Measurements from ENCODE around the gene PROCA1. TPM values are rescaled to one million over a fixed set of nuclear protein-coding genes. Genes with fewer than 3 reads are reported as not detected.
"Not testable (repeated sequence)": the region's sequence is repeated elsewhere in the genome, so short reads cannot be mapped to it uniquely, and the experiment has no call there.

Gene PROCA1
- polyA plus RNA-seq, 3 donors, result 4.0 to 6.3 (median 5.2) TPM

DNA sequence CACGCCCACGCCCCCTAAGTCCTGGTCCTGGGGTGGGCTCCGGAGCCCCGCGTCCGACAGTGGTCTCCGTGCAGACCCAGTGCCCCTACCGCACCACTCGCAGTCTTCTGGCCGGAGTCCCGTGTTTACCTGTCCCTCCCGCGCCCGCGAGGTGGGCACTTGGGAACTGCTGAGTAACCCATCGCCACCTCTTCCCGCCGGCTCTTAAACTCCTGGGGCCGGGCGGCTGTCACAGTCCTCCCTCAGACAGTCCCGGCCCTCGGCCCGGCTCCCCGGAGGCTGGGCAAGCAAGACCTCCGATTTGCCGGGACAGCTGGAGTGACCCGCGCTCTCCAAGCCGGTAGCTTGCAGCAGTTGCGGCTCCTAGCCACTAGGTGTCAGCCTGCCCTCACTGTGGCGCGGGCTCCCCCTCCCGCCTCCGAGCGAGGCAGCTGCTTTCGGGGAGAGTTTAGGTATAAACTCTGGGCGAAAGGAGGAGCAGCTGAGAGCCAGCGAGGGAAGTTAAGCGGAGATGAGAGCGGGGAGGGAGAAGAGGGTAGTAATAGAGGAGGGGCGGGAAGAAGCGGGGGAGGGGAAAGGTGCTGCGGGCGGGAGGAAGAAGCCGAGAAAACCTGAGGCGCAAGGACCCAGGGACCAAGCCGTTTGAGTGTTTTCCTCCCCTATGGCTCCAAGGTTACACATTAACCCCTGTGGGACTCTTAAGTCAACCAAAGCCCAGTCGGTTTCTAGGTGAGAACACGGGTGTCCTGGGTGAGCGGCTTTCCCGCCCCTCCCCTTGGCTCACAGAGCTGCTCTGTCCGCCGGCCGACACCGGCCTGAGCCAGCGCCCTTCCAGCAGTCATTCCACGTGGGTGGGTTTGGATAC, 15.2 kb upstream of the PROCA1 start:
- DNase-seq (ENCODE audit: low read depth in 3 of 3, low spot score in 2 of 3), result peak in 2 of 3 donors; percentile 83 to 94

GRCh38 chr17:28726226-28726626, 14.5 kb upstream of the PROCA1 start, which contains the start of gene TLCD1:
TLCD1 (minus strand) TSS chr17:28726233; CDS start chr17:28726097, 136 bp downstream.
- DNase-seq (ENCODE audit: low read depth in 3 of 3, low spot score in 2 of 3), result no peak

DNA sequence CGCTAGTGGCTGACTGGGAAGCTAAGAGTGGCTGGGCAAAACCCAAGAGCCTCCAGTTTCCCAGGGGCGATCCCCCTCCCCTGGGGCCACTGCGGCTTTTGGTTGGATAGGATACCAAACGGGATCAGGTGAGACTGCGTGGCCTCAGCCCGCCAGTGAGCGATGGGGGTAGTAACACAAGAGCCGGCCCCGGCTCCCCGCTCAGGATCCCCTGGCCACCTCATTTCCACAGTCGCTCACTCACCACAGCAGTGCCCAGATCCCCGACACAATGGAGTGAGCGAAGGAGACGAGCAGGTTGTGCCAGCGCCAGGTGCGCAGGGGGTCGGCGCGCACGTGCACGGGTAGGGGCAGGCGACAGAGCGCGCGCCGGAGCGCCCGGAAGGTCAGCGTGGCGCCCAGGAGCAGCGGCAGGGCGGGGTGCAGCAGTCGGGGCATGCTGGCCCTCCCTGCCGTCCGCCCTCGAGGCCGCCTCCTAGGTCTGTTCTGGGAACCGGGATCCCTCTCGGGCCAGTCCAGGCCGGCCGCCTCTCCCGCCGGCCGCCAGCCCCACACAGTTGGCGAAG, 14.1 kb upstream of the PROCA1 start:
- no peak for DNase-seq (ENCODE audit: low read depth in 3 of 3, low spot score in 2 of 3)

GRCh38 chr17:28725166-28725659, 13.5 kb upstream of the PROCA1 start:
- no peak for DNase-seq (ENCODE audit: low read depth in 3 of 3, low spot score in 2 of 3)

GRCh38 chr17:28724500-28725165, 12.9 kb upstream of the PROCA1 start:
- no peak for DNase-seq (ENCODE audit: low read depth in 3 of 3, low spot score in 2 of 3)

DNA sequence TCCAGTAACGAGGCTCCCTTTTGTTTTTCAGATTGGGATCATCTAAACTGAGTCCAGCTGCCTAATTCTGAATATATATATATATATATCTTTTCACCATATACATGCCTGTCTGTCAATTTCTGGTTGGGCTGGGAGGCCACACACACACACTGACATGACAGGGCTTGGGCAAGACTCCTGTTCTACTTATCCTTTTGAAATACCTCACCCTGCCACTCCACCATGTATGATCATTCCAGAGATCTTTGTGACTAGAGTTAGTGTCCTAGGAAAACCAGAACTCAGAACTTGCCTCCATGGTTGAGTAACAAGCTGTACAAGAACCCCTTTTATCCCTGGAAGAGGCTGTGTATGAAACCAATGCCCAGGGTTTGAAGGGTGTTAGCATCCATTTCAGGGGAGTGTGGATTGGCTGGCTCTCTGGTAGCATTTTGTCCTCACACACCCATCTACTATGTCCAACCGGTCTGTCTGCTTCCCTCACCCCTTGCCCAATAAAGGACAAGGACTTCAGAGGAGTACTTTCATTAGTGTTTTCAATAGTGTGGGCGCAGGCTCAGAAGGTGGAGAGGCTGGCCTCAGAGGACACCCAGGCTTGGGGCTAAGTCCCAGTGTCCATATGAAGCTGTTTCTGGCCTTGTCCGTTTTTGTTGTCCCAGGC, 12.3 kb upstream of the PROCA1 start:
- not testable (repeated sequence) for DNase-seq (ENCODE audit: low read depth in 3 of 3, low spot score in 2 of 3)

DNA sequence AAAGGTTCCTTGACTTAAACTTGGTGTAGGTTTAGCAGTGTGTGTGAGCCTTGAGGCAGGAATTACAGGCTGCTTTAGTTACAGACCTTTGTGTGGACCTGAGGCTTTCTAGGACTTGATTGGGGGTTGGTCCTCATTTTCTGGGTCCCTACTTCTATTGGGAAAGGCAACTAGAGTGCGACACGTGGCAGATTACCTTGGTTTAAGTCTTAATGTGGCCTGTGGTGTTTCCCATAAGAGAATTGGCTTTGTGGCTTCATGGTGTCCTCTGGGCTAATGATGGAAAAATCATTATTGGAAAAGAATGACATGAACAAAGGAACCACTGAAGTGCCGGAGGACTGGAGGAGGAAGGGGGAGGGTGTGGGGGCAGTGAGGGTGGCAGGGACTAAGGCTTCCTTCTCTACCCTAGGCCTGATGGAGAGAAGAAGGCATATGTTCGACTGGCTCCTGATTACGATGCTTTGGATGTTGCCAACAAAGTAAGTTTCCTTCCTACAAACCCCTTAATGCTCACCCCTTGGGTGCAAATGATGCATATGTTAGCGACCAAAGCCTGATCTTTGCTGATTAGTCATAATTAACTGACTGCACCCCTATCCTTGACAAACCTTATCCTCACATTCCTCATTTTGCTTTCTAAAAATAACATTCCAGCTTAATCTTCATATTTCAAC, 11.6 kb upstream of the PROCA1 start:
- DNase-seq (ENCODE audit: low read depth in 3 of 3, low spot score in 2 of 3), result no peak

DNA sequence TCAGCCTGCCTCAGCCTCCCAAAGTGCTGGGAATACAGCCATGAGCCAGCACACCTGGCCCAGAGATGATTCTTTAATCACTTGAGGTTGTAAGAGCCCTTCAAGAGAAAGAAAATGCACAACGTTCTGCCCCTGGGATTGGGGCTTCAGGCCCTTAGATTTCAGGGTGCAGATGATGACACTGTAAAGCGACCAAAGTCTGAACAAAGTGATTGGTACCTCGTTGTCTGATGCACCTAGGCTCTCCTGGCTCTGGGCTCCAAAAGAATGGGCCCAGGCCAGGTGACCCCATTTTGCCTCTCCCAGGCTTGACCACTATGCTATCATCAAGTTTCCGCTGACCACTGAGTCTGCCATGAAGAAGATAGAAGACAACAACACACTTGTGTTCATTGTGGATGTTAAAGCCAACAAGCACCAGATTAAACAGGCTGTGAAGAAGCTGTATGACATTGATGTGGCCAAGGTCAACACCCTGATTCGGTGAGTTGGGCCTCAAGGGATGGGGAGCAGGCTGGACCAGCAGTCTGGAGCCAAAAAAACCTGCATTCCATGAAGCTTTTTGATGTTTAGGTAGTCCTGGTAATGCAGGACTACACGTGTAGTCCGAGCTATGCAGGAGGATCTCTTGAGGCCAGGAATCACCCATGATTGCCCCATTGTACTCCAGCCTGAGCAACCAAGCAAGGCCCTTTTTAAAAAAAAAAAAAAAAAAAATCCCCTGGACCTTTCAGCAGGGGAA, 10.9 kb upstream of the PROCA1 start:
- no peak for DNase-seq (ENCODE audit: low read depth in 3 of 3, low spot score in 2 of 3)

GRCh38 chr17:28720997-28721329, 9.3 kb upstream of the PROCA1 start:
- not testable (repeated sequence) for DNase-seq (ENCODE audit: low read depth in 3 of 3, low spot score in 2 of 3)

GRCh38 chr17:28720247-28720996, 8.7 kb upstream of the PROCA1 start:
- no peak for DNase-seq (ENCODE audit: low read depth in 3 of 3, low spot score in 2 of 3)

DNA sequence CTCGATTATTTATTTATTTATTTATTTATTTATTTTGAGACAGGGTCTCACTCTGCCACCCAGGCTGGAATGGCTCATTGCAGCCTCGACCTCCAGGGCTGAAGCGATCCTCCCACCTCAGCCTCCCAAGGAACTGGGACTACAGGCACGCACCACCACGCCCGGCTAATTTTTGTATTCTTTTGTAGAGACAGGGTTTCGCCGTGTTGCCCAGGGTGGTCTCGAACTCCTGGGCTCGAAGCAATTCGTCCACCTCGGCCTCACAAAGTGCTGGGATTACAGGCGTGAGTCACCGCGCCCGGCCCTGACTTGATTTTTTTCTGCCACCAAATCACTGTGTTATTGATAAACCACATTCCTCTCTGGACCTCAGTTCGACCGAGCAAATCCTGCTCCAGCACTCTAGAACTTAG, 7.3 kb upstream of the PROCA1 start:
- DNase-seq (ENCODE audit: low read depth in 3 of 3, low spot score in 2 of 3), result no peak

- DNase-seq (ENCODE audit: low read depth in 3 of 3, low spot score in 2 of 3), result peak in 2 of 3 donors; percentile 45 to 54
These were observed 6.8 kb upstream of the PROCA1 start for GRCh38 chr17:28718333-28719020.

GRCh38 chr17:28717578-28718332, 6.1 kb upstream of the PROCA1 start, which contains the start of gene RAB34:
RAB34 (minus strand) TSS chr17:28717868; CDS start chr17:28717266, 602 bp downstream.
- DNase-seq (ENCODE audit: low read depth in 3 of 3, low spot score in 2 of 3), result peak; percentile 71 to 87 (median 82)

GRCh38 chr17:28716740-28717577, 5.3 kb upstream of the PROCA1 start:
- DNase-seq (ENCODE audit: low read depth in 3 of 3, low spot score in 2 of 3), result no peak

DNA sequence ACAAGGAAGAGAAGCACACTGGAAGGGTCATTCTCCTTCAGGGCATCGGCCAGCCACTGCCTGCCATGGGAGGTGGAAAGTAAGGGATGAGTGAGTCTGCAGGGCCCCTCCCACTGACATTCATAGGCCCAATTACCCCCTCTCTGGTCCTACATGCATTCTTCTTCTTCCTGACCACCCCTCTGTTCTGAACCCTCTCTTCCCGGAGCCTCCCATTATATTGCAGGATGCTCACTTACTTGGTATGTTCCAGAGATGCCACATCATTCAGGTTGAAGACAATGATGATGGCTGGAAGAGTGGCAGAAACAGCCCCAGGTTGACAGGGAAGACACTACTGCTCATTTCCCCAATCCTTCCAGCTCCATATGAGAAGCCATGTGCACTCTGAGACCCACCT, 3.5 kb upstream of the PROCA1 start:
- DNase-seq (ENCODE audit: low read depth in 3 of 3, low spot score in 2 of 3), result no peak

GRCh38 chr17:28714281-28714680, 2.6 kb upstream of the PROCA1 start:
- DNase-seq (ENCODE audit: low read depth in 3 of 3, low spot score in 2 of 3), result no peak

All from right renal cortex interstitium (tissue), 3 donors.